K562 (cell line): ENCODE results near the gene TBC1D1. TPM values are rescaled to one million over a fixed set of nuclear protein-coding genes. Genes with fewer than 3 reads are reported as not detected.

ENCODE experiments used
- CC2D1A ChIP-seq: fragments of 450-650 bp; IDR thresholded peaks from 2 replicates; pipeline ENCODE4 v1.6.1; 2017; ENCODE audit warnings: mild to moderate bottlenecking
- DACH1 ChIP-seq: fragments of 450-650 bp; IDR thresholded peaks from 2 replicates; pipeline ENCODE4 v1.6.1; 2018; ENCODE audit not compliant: partially characterized antibody
- DEAF1 ChIP-seq: fragments of 450-650 bp; formaldehyde crosslinking; IDR thresholded peaks from 2 replicates; pipeline ENCODE4 v1.4.0; 2020; ENCODE audit warnings: mild to moderate bottlenecking, moderate library complexity
- ELF1 ChIP-seq: fragments of 200-800 bp; sonication (Bioruptor generic); IDR thresholded peaks from 2 replicates; pipeline ENCODE4 v1.6.1; 2016; ENCODE audit warnings: missing genetic modification characterization, missing compliant biosample characterization
- EP400 ChIP-seq: fragments of 450-650 bp; IDR thresholded peaks from 2 replicates; pipeline ENCODE4 v1.6.1; 2017; ENCODE audit warnings: antibody characterized with exemption, mild to moderate bottlenecking, moderate library complexity
- KLF16 ChIP-seq: IDR thresholded peaks from 2 replicates; pipeline ENCODE4 v1.6.1; 2016; ENCODE audit warnings: antibody characterized with exemption
- MCM3 ChIP-seq: fragments of 450-650 bp; IDR thresholded peaks from 2 replicates; pipeline ENCODE4 v1.6.1; 2016
- PHB ChIP-seq: fragments of 250-450 bp; sonication (Bioruptor Pico); IDR thresholded peaks from 2 replicates; pipeline ENCODE4 v1.5.0; 2021
- PHB2 ChIP-seq: fragments of 450-650 bp; IDR thresholded peaks from 2 replicates; pipeline ENCODE4 v1.6.1; 2017; ENCODE audit warnings: low read depth
- POLR2AphosphoS2 ChIP-seq: IDR thresholded peaks from 2 replicates; pipeline ENCODE4 v1.6.1; 2012; ENCODE audit warnings: low read length, improper control_type of control experiment
- RBM14 ChIP-seq: fragments of 200-400 bp; formaldehyde crosslinking; IDR thresholded peaks from 2 replicates; pipeline ENCODE4 v1.6.1; 2018; ENCODE audit warnings: low read depth, mild to moderate bottlenecking, low read length, moderate library complexity, borderline replicate concordance; ENCODE audit not compliant: insufficient read depth
- RUNX1 ChIP-seq: sonication (generic); IDR thresholded peaks from 2 replicates; pipeline ENCODE4 v1.6.1; 2016; ENCODE audit warnings: antibody characterized with exemption, low read depth
- SMAD3 ChIP-seq: fragments of 450-650 bp; formaldehyde crosslinking; conservative IDR thresholded peaks from 2 replicates; pipeline ENCODE4 v1.4.0; 2020; ENCODE audit warnings: mild to moderate bottlenecking
- TEAD2 ChIP-seq: fragments of 450-650 bp; IDR thresholded peaks from 2 replicates; pipeline ENCODE4 v1.6.1; 2016; ENCODE audit warnings: missing genetic modification characterization, control low read depth, missing compliant biosample characterization
- THRB ChIP-seq: fragments of 450-650 bp; formaldehyde crosslinking; conservative IDR thresholded peaks from 2 replicates; pipeline ENCODE4 v1.4.0; 2022; ENCODE audit warnings: mild to moderate bottlenecking, missing genetic modification characterization
- polyA plus RNA-seq, 8 experiments: library from polyadenylated mRNA; depleted of rRNA in 4 of 8; stranded (reverse) in 5 of 8; unstranded in 3 of 8; fragments of >200 nt; fragmentation: Nextera tagmentation in 2 of 8; fragmentation: Illumina TruSeq in 1 of 8; extraction: Ambion mirVana in 2 of 8; extraction: Trizol in 1 of 8; gene quantifications; 2 replicates each; pipeline versions ENCODE4 v1.2.1 to v1.2.3, GENCODE V29; 2011 to 2014; ENCODE audit warnings: inconsistent platforms in 1 of 8, missing spikeins in 1 of 8
- total RNA-seq, 7 experiments: library from RNA; depleted of rRNA in 6 of 7; stranded (reverse); fragments of >200 nt in 6 of 7; fragmentation: Illumina TruSeq in 2 of 7; extraction: Trizol in 2 of 7; gene quantifications; 2 replicates each; pipeline versions ENCODE4 v1.2.1 to v1.2.3, GENCODE V29; 2011 to 2021; ENCODE audit warnings: low replicate concordance in 1 of 7
- TF ChIP-seq, protein P1 (sequence below), 2 experiments: fragments of 450-650 bp; formaldehyde crosslinking in 1 of 2; IDR thresholded peaks; 2 replicates each; pipeline versions ENCODE4 v1.4.0 to v1.6.1; 2014 to 2020; ENCODE audit warnings: mild to moderate bottlenecking in 2 of 2, borderline replicate concordance in 1 of 2, low read depth in 1 of 2
- TF ChIP-seq, protein P2 (sequence below), 2 experiments: fragments of 250-450 bp in 1 of 2; fragments of 450-650 bp in 1 of 2; sonication (Bioruptor Pico) in 1 of 2; IDR thresholded peaks; 2 replicates each; pipeline versions ENCODE4 v1.6.1 to v1.8.0; 2016 to 2021; ENCODE audit warnings: mild to moderate bottlenecking in 2 of 2, moderate library complexity in 2 of 2, missing compliant biosample characterization in 1 of 2, missing genetic modification characterization in 1 of 2

Gene TBC1D1
- total and polyA plus RNA-seq, 9 of the 15 experiments (the other 6 are each of a cell fraction or from before 2014, with no cell fraction given), result 0.59 to 14.2 (median 8.8) TPM

- TF ChIP-seq, protein P1, sequence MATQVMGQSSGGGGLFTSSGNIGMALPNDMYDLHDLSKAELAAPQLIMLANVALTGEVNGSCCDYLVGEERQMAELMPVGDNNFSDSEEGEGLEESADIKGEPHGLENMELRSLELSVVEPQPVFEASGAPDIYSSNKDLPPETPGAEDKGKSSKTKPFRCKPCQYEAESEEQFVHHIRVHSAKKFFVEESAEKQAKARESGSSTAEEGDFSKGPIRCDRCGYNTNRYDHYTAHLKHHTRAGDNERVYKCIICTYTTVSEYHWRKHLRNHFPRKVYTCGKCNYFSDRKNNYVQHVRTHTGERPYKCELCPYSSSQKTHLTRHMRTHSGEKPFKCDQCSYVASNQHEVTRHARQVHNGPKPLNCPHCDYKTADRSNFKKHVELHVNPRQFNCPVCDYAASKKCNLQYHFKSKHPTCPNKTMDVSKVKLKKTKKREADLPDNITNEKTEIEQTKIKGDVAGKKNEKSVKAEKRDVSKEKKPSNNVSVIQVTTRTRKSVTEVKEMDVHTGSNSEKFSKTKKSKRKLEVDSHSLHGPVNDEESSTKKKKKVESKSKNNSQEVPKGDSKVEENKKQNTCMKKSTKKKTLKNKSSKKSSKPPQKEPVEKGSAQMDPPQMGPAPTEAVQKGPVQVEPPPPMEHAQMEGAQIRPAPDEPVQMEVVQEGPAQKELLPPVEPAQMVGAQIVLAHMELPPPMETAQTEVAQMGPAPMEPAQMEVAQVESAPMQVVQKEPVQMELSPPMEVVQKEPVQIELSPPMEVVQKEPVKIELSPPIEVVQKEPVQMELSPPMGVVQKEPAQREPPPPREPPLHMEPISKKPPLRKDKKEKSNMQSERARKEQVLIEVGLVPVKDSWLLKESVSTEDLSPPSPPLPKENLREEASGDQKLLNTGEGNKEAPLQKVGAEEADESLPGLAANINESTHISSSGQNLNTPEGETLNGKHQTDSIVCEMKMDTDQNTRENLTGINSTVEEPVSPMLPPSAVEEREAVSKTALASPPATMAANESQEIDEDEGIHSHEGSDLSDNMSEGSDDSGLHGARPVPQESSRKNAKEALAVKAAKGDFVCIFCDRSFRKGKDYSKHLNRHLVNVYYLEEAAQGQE (IDR thresholded peaks at IDR 0.05; ENCODE audit: borderline replicate concordance), result peak; percentile 57; the same call in 1 of the 2 replicates
- TF ChIP-seq, protein P1 (CRISPR knock-in tag; IDR thresholded peaks at IDR 0.05; ENCODE audit: low read depth), result no peak
- no peak for TF ChIP-seq MCM3
- peak; percentile 6; the same call in 1 of the 2 replicates for TF ChIP-seq TEAD2 (tag)
- TF ChIP-seq, protein P2, sequence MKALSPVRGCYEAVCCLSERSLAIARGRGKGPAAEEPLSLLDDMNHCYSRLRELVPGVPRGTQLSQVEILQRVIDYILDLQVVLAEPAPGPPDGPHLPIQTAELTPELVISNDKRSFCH (CRISPR knock-in tag; IDR thresholded peaks at IDR 0.05), result no peak
- TF ChIP-seq, protein P2 (tag; IDR thresholded peaks at IDR 0.05), result no peak
- no peak for TF ChIP-seq RUNX1
- 0 out of 2 replicates have a peak, but pooled peaks have one; percentile 45 for TF ChIP-seq CC2D1A
- no peak for TF ChIP-seq DACH1
- TF ChIP-seq EP400, result peak; percentile 20; the same call in 1 of the 2 replicates
- TF ChIP-seq THRB (CRISPR knock-in tag), result no peak
- no peak for TF ChIP-seq POLR2AphosphoS2
- no peak for TF ChIP-seq SMAD3 (CRISPR knock-in tag)
- TF ChIP-seq PHB, result no peak
- no peak for TF ChIP-seq PHB2
- TF ChIP-seq ELF1 (tag), result peak; percentile 53; the same call in 1 of the 2 replicates
- peak; percentile 39 for TF ChIP-seq DEAF1 (CRISPR knock-in tag)
- TF ChIP-seq RBM14, result no peak
- TF ChIP-seq KLF16, result peak; percentile 13; the same call in 1 of the 2 replicates
Measured at GRCh38 chr4:38062088-38062775, 171.3 kb downstream of the TBC1D1 start (continued).
